Measurements from ENCODE around the gene LRRC56. TPM values are rescaled to one million over a fixed set of nuclear protein-coding genes. Genes with fewer than 3 reads are reported as not detected.

LRRC56 gene
- total RNA-seq, 3 donors from 2014 or later, result 0.16 to 1.6 (median 1.3) TPM

- Histone ChIP-seq H3K9me3 (no peaks in the 10 kb centered on the region), H3K4me3 (no peak overlapping the region), H3K4me1 (peaks cover 0 to 7% of the 10 kb centered on the region in 2 donors), H3K27ac (peak overlapping the region; percentile 32 to 33), H3K27me3 (no peaks in the 10 kb centered on the region), H3K36me3 (no peaks in the 10 kb centered on the region)
- TF ChIP-seq POLR2AphosphoS5 (IDR thresholded peaks at IDR 0.05), result no peak
- TF ChIP-seq CTCF (IDR thresholded peaks at IDR 0.05), result no peak
- no peak for TF ChIP-seq POLR2A (IDR thresholded peaks at IDR 0.05)
- intact Hi-C loops (cut with DNase I; ENCODE audit: low total_unique reads), result loop anchor here (10.0 kb wide), 1 partner anchor 209 kb away; the partner anchor contains the start of gene GATD1
- DNase-seq (ENCODE audit: low spot score in 2 of 2), result no peak
These were observed 28.7 kb downstream of the LRRC56 start for GRCh38 chr11:565921-566509.

- H3K4me3 ChIP-seq, result no peak overlapping the region
- no peak for TF ChIP-seq CTCF (IDR thresholded peaks at IDR 0.05)
- no peak for TF ChIP-seq POLR2A (IDR thresholded peaks at IDR 0.05)
- TF ChIP-seq POLR2AphosphoS5 (IDR thresholded peaks at IDR 0.05), result no peak
- DNase-seq (ENCODE audit: low spot score in 2 of 2), result no peak
- H3K36me3 ChIP-seq, result no peaks in the 10 kb centered on the region
- H3K4me1 ChIP-seq, result peaks cover 0 to 7% of the 10 kb centered on the region in 2 donors
- H3K9me3 ChIP-seq, result no peaks in the 10 kb centered on the region
- intact Hi-C loops (cut with DNase I; ENCODE audit: low total_unique reads), result loop anchor here (10.0 kb wide), 1 partner anchor 208 kb away; the partner anchor contains the start of gene GATD1
- no peak overlapping the region for H3K27ac ChIP-seq
- H3K27me3 ChIP-seq, result no peaks in the 10 kb centered on the region
These were observed 29.8 kb downstream of the LRRC56 start for GRCh38 chr11:567011-567628.

GRCh38 chr11:567629-568292 is 30.4 kb downstream of the LRRC56 start:
- no peak for DNase-seq (ENCODE audit: low spot score in 2 of 2)
- peak overlapping the region; percentile 78 to 82 for H3K27ac ChIP-seq
- no peaks in the 10 kb centered on the region for H3K9me3 ChIP-seq
- peaks cover 0 to 7% of the 10 kb centered on the region in 2 donors for H3K4me1 ChIP-seq
- TF ChIP-seq POLR2AphosphoS5 (IDR thresholded peaks at IDR 0.05) (no peak), CTCF (IDR thresholded peaks at IDR 0.05) (no peak), POLR2A (IDR thresholded peaks at IDR 0.05) (no peak)
- intact Hi-C loops (cut with DNase I; ENCODE audit: low total_unique reads), result loop anchor here (10.0 kb wide), 1 partner anchor 207 kb away; the partner anchor contains the start of gene GATD1
- H3K36me3 ChIP-seq, result no peaks in the 10 kb centered on the region
- H3K27me3 ChIP-seq, result no peaks in the 10 kb centered on the region
- peak overlapping the region; percentile 53 to 79 (median 65) for H3K4me3 ChIP-seq

GRCh38 chr11:568306-569157 is 31.2 kb downstream of the LRRC56 start:
- H3K27me3 ChIP-seq, result no peaks in the 10 kb centered on the region
- H3K9me3 ChIP-seq, result no peaks in the 10 kb centered on the region
- no peaks in the 10 kb centered on the region for H3K36me3 ChIP-seq
- H3K27ac ChIP-seq, result peak overlapping the region; percentile 78 to 82
- peak; percentile 92 to 93 for DNase-seq (ENCODE audit: low spot score in 2 of 2)
- peaks cover 0 to 7% of the 10 kb centered on the region in 2 donors for H3K4me1 ChIP-seq
- peak overlapping the region; percentile 53 to 79 (median 65) for H3K4me3 ChIP-seq
- intact Hi-C loops (cut with DNase I; ENCODE audit: low total_unique reads), result loop anchor here (10.0 kb wide), 1 partner anchor 206 kb away; the partner anchor contains the start of gene GATD1
- no peak for TF ChIP-seq CTCF (IDR thresholded peaks at IDR 0.05)
- TF ChIP-seq POLR2AphosphoS5 (IDR thresholded peaks at IDR 0.05), result peak in 1 of 3 donors; percentile 10
- TF ChIP-seq POLR2A (IDR thresholded peaks at IDR 0.05), result no peak

Data from breast epithelium (tissue), 4 donors.